Right cardiac atrium (tissue), 5 donors: ENCODE measurements around the gene PSMD6. TPM values are rescaled to one million over a fixed set of nuclear protein-coding genes. Genes with fewer than 3 reads are reported as not detected.

Source experiments
- ATAC-seq, 2 donors: fragments of 200-7000 bp; cut with Tn5 transposase; one replicate each; pipeline versions ENCODE4 v1.8.0 to v1.9.1; 2020; ENCODE audit warnings: moderate library complexity in 2 of 2, mild to moderate bottlenecking in 1 of 2
- DNase-seq, 3 donors: peaks; one replicate each; pipeline ENCODE4 v3.0.0-alpha.2; 2020
- H3K27ac ChIP-seq: one replicate; pipeline ENCODE4 v1.5.1; 2013; ENCODE audit warnings: mild to moderate bottlenecking, low read length, control low read depth, moderate library complexity
- H3K27me3 ChIP-seq: one replicate; pipeline ENCODE4 v1.6.1; 2013; ENCODE audit not compliant: control insufficient read depth, insufficient read depth
- H3K4me1 ChIP-seq: one replicate; pipeline ENCODE4 v1.6.1; 2013; ENCODE audit warnings: low read length; ENCODE audit not compliant: control insufficient read depth, insufficient read depth
- H3K4me3 ChIP-seq: one replicate; pipeline ENCODE4 v1.5.1; 2013; ENCODE audit warnings: low read length, control low read depth
- H3K9me3 ChIP-seq: one replicate; pipeline ENCODE4 v1.6.1; 2013; ENCODE audit warnings: low read length; ENCODE audit not compliant: control insufficient read depth
- WGBS: extraction: QIAGEN DNeasy Blood & Tissue Kit; methylation state at CpG from one replicate; pipeline ENCODE4 v1.1.7; 2013; 5-methylcytosine and 5-hydroxymethylcytosine counted together
- intact Hi-C, 4 donors: fragments of 100-400 bp; cut with DNase I; formaldehyde crosslinking; loops; one replicate each; pipeline versions ENCODE4 v1.11.0 to v1.14.0; 2022 to 2023
- polyA plus RNA-seq: library from polyadenylated mRNA; stranded (reverse); fragments of 200-250 nt; gene quantifications from one replicate; pipeline ENCODE4 v1.2.3, GENCODE V29; 2013
- total RNA-seq, 4 donors: library from RNA; stranded (reverse); fragmentation: NEBNext Ultra II Directional; extraction: Animal tissue kit (Norgen Biotek cat#: 25700); gene quantifications; one replicate each; pipeline ENCODE4 v1.2.1, GENCODE V29; 2021
- donor health status: healthy with polysubstance abuse.
- donor health status: DM: no; HTN: yes; CAD: no.
- donor health status: DM: no; HTN: no; CAD: no.
- donor health status: DM: no; HTN: yes; CAD: no; lungs with severe emphysema.
- donor health status: DM: yes; HTN: yes; CAD: no.

The PSMD6 gene
- total and polyA plus RNA-seq, 5 donors, result 62.8 to 86.4 (median 73.8) TPM

GRCh38 chr3:64058566-64058965 lies 35.3 kb upstream of the PSMD6 start:
- H3K4me1 ChIP-seq, result peaks cover 2% of the 10 kb centered on the region
- ATAC-seq (no peak), DNase-seq (no peak)
- H3K9me3 ChIP-seq, result no peaks in the 10 kb centered on the region
- no peaks in the 10 kb centered on the region for H3K27me3 ChIP-seq
- H3K27ac ChIP-seq, result no peak overlapping the region
- H3K4me3 ChIP-seq, result no peak overlapping the region
- intact Hi-C loops, result no loop called here
- 51% methylated on average over 4 of the region's 4 CpGs for WGBS

- H3K27ac ChIP-seq, result no peak overlapping the region
- H3K4me1 ChIP-seq, result peaks cover 3% of the 10 kb centered on the region
- no peaks in the 10 kb centered on the region for H3K27me3 ChIP-seq
- no peak overlapping the region for H3K4me3 ChIP-seq
- intact Hi-C loops, result no loop called here
- 96% methylated on average over 4 of the region's 4 CpGs for WGBS
- ATAC-seq (no peak), DNase-seq (no peak)
- no peaks in the 10 kb centered on the region for H3K9me3 ChIP-seq
Observed at GRCh38 chr3:64057231-64057630, 33.9 kb upstream of the PSMD6 start.

GRCh38 chr3:64056606-64057180 lies 33.4 kb upstream of the PSMD6 start:
- intact Hi-C loops, result no loop called here
- WGBS, result 61% methylated on average over 3 of the region's 3 CpGs

GRCh38 chr3:64055076-64055475 lies 31.8 kb upstream of the PSMD6 start:
- Histone ChIP-seq H3K4me1 (peaks cover 3% of the 10 kb centered on the region), H3K4me3 (no peak overlapping the region), H3K27me3 (no peaks in the 10 kb centered on the region), H3K9me3 (no peaks in the 10 kb centered on the region), H3K27ac (no peak overlapping the region)
- intact Hi-C loops, result no loop called here
- DNase-seq (no peak), ATAC-seq (no peak)
- WGBS, result 73% methylated on average over 2 of the region's 2 CpGs

More at GRCh38 chr3:64056606-64057180, 33.4 kb upstream of the PSMD6 start:
- no peak overlapping the region for H3K27ac ChIP-seq
- H3K9me3 ChIP-seq, result no peaks in the 10 kb centered on the region
- DNase-seq (no peak), ATAC-seq (no peak)
- H3K27me3 ChIP-seq, result no peaks in the 10 kb centered on the region
- H3K4me1 ChIP-seq, result peaks cover 3% of the 10 kb centered on the region
- H3K4me3 ChIP-seq, result no peak overlapping the region

- WGBS, result 69% methylated on average over 3 of the region's 3 CpGs
- no peak overlapping the region for H3K4me3 ChIP-seq
- no peak overlapping the region for H3K27ac ChIP-seq
- ATAC-seq (no peak), DNase-seq (no peak)
- H3K9me3 ChIP-seq, result no peaks in the 10 kb centered on the region
- peaks cover 3% of the 10 kb centered on the region for H3K4me1 ChIP-seq
- no peaks in the 10 kb centered on the region for H3K27me3 ChIP-seq
- intact Hi-C loops, result no loop called here
Observed at GRCh38 chr3:64054488-64054887, 31.2 kb upstream of the PSMD6 start.

GRCh38 chr3:64053581-64053980 lies 30.3 kb upstream of the PSMD6 start:
- H3K4me3 ChIP-seq, result no peak overlapping the region
- no peak overlapping the region for H3K27ac ChIP-seq
- DNase-seq, result no peak
- H3K4me1 ChIP-seq, result peaks cover 3% of the 10 kb centered on the region
- no peaks in the 10 kb centered on the region for H3K9me3 ChIP-seq
- no peak for ATAC-seq
- no peaks in the 10 kb centered on the region for H3K27me3 ChIP-seq
- 59% methylated on average over 3 of the region's 3 CpGs for WGBS
- intact Hi-C loops, result no loop called here

- peaks cover 3% of the 10 kb centered on the region for H3K4me1 ChIP-seq
- H3K9me3 ChIP-seq, result no peaks in the 10 kb centered on the region
- DNase-seq (no peak), ATAC-seq (no peak)
- intact Hi-C loops, result no loop called here
- no peak overlapping the region for H3K4me3 ChIP-seq
- H3K27ac ChIP-seq, result no peak overlapping the region
- H3K27me3 ChIP-seq, result no peaks in the 10 kb centered on the region
Observed at GRCh38 chr3:64053117-64053516, 29.8 kb upstream of the PSMD6 start.

- peaks cover 3% of the 10 kb centered on the region for H3K4me1 ChIP-seq
- no peaks in the 10 kb centered on the region for H3K9me3 ChIP-seq
- DNase-seq (no peak), ATAC-seq (no peak)
- H3K4me3 ChIP-seq, result no peak overlapping the region
- H3K27me3 ChIP-seq, result no peaks in the 10 kb centered on the region
- no peak overlapping the region for H3K27ac ChIP-seq
- WGBS, result 73% methylated on average over 4 of the region's 4 CpGs
- intact Hi-C loops, result loop anchor here in 1 of 4 donors (10.0 kb wide), 1 partner anchor 115 kb away; no protein-coding TSS in a partner anchor
Observed at GRCh38 chr3:64049832-64050231, 26.5 kb upstream of the PSMD6 start.

- WGBS, result 82% methylated on average over 3 of the region's 3 CpGs
Observed at GRCh38 chr3:64049136-64049535, 25.8 kb upstream of the PSMD6 start.

GRCh38 chr3:64048631-64049061 lies 25.4 kb upstream of the PSMD6 start:
- ATAC-seq (no peak), DNase-seq (no peak)
- no peak overlapping the region for H3K27ac ChIP-seq
- peaks cover 2% of the 10 kb centered on the region for H3K4me1 ChIP-seq
- H3K27me3 ChIP-seq, result no peaks in the 10 kb centered on the region
- 48% methylated on average over 3 of the region's 3 CpGs for WGBS
- intact Hi-C loops, result loop anchor here in 1 of 4 donors (10.0 kb wide), 1 partner anchor 116 kb away; no protein-coding TSS in a partner anchor
- no peaks in the 10 kb centered on the region for H3K9me3 ChIP-seq
- H3K4me3 ChIP-seq, result no peak overlapping the region

More at GRCh38 chr3:64049136-64049535, 25.8 kb upstream of the PSMD6 start:
- Histone ChIP-seq H3K27me3 (no peaks in the 10 kb centered on the region), H3K4me3 (no peak overlapping the region), H3K9me3 (no peaks in the 10 kb centered on the region), H3K4me1 (peaks cover 3% of the 10 kb centered on the region), H3K27ac (no peak overlapping the region)
- ATAC-seq, result no peak
- intact Hi-C loops, result loop anchor here in 1 of 4 donors (10.0 kb wide), 1 partner anchor 116 kb away; no protein-coding TSS in a partner anchor
- DNase-seq, result no peak

- intact Hi-C loops, result loop anchor here in 1 of 4 donors (10.0 kb wide), 1 partner anchor 117 kb away; no protein-coding TSS in a partner anchor
- H3K4me3 ChIP-seq, result no peak overlapping the region
- 75% methylated on average over 7 of the region's 7 CpGs for WGBS
- no peaks in the 10 kb centered on the region for H3K27me3 ChIP-seq
- H3K4me1 ChIP-seq, result no peaks in the 10 kb centered on the region
- DNase-seq (no peak), ATAC-seq (no peak)
- H3K27ac ChIP-seq, result no peak overlapping the region
- H3K9me3 ChIP-seq, result no peaks in the 10 kb centered on the region
Observed at GRCh38 chr3:64047787-64048186, 24.5 kb upstream of the PSMD6 start.
